ENCODE data around the gene PRICKLE4.

The PRICKLE4 gene

GRCh38 chr6:41780551-41781365, at the start of gene PRICKLE4:
TSS of gene PRICKLE4 (plus strand) at chr6:41780782. CDS start at chr6:41783474, 2,692 bp downstream.
- Histone ChIP-seq H3K4me3 (ENCODE audit: low read depth, low read length) (peak within 1 kb of the TSS; percentile 86), H3K36me3 (ENCODE audit: control insufficient read depth, insufficient read depth, low read length) (0 out of 2 replicates have a peak, but pooled peaks cover 5% of the 10 kb centered on the region), H3K27me3 (ENCODE audit: control insufficient read depth, insufficient read depth, low read length) (peaks cover 45% of the 10 kb centered on the region), H3K9me3 (ENCODE audit: control insufficient read depth, insufficient read depth, low read length) (no peaks in the 10 kb centered on the region), H3K27ac (ENCODE audit: low read depth, low read length) (no peak within 1 kb of the TSS), H3K4me1 (ENCODE audit: control insufficient read depth, insufficient read depth, low read length) (0 out of 2 replicates have a peak, but pooled peaks cover 14% of the 10 kb centered on the region), H3K9ac (ENCODE audit: low read depth, low read length) (no peak within 1 kb of the TSS)

GRCh38 chr6:41731561-41732086, 49.0 kb upstream of the PRICKLE4 start:
- peaks cover 47% of the 10 kb centered on the region for H3K4me1 ChIP-seq (ENCODE audit: control insufficient read depth, insufficient read depth, low read length)
- no peak overlapping the region for H3K9ac ChIP-seq (ENCODE audit: low read depth, low read length)
- no peaks in the 10 kb centered on the region for H3K36me3 ChIP-seq (ENCODE audit: control insufficient read depth, insufficient read depth, low read length)
- H3K9me3 ChIP-seq (ENCODE audit: control insufficient read depth, insufficient read depth, low read length), result no peaks in the 10 kb centered on the region
- peaks cover 2% of the 10 kb centered on the region; the same call in 1 of the 2 replicates for H3K27me3 ChIP-seq (ENCODE audit: control insufficient read depth, insufficient read depth, low read length)
- H3K27ac ChIP-seq (ENCODE audit: low read depth, low read length), result no peak overlapping the region
- no peak overlapping the region for H3K4me3 ChIP-seq (ENCODE audit: low read depth, low read length)

- H3K4me3 ChIP-seq (ENCODE audit: low read depth, low read length), result no peak overlapping the region
Measured at GRCh38 chr6:41732149-41732548, 48.4 kb upstream of the PRICKLE4 start.

GRCh38 chr6:41732591-41733359, 47.8 kb upstream of the PRICKLE4 start:
- peaks cover 47% of the 10 kb centered on the region for H3K4me1 ChIP-seq (ENCODE audit: control insufficient read depth, insufficient read depth, low read length)
- no peak overlapping the region for H3K9ac ChIP-seq (ENCODE audit: low read depth, low read length)
- no peak overlapping the region for H3K27ac ChIP-seq (ENCODE audit: low read depth, low read length)
- peak overlapping the region; percentile 76 for H3K4me3 ChIP-seq (ENCODE audit: low read depth, low read length)
- peaks cover 2% of the 10 kb centered on the region; the same call in 1 of the 2 replicates for H3K27me3 ChIP-seq (ENCODE audit: control insufficient read depth, insufficient read depth, low read length)
- H3K9me3 ChIP-seq (ENCODE audit: control insufficient read depth, insufficient read depth, low read length), result no peaks in the 10 kb centered on the region
- H3K36me3 ChIP-seq (ENCODE audit: control insufficient read depth, insufficient read depth, low read length), result no peaks in the 10 kb centered on the region

More at GRCh38 chr6:41732149-41732548, 48.4 kb upstream of the PRICKLE4 start:
- Histone ChIP-seq H3K4me1 (ENCODE audit: control insufficient read depth, insufficient read depth, low read length) (peaks cover 47% of the 10 kb centered on the region), H3K36me3 (ENCODE audit: control insufficient read depth, insufficient read depth, low read length) (no peaks in the 10 kb centered on the region), H3K27me3 (ENCODE audit: control insufficient read depth, insufficient read depth, low read length) (peaks cover 2% of the 10 kb centered on the region; the same call in 1 of the 2 replicates), H3K9ac (ENCODE audit: low read depth, low read length) (no peak overlapping the region), H3K9me3 (ENCODE audit: control insufficient read depth, insufficient read depth, low read length) (no peaks in the 10 kb centered on the region), H3K27ac (ENCODE audit: low read depth, low read length) (no peak overlapping the region)

- Histone ChIP-seq H3K4me1 (ENCODE audit: control insufficient read depth, insufficient read depth, low read length) (peaks cover 44% of the 10 kb centered on the region), H3K9ac (ENCODE audit: low read depth, low read length) (no peak overlapping the region), H3K9me3 (ENCODE audit: control insufficient read depth, insufficient read depth, low read length) (no peaks in the 10 kb centered on the region), H3K36me3 (ENCODE audit: control insufficient read depth, insufficient read depth, low read length) (no peaks in the 10 kb centered on the region), H3K27me3 (ENCODE audit: control insufficient read depth, insufficient read depth, low read length) (peaks cover 2% of the 10 kb centered on the region; the same call in 1 of the 2 replicates), H3K4me3 (ENCODE audit: low read depth, low read length) (peak overlapping the region; percentile 76), H3K27ac (ENCODE audit: low read depth, low read length) (peak overlapping the region; percentile 10)
Measured at GRCh38 chr6:41733360-41733706, 47.2 kb upstream of the PRICKLE4 start.

- Histone ChIP-seq H3K4me3 (ENCODE audit: low read depth, low read length) (peak overlapping the region; percentile 76), H3K9ac (ENCODE audit: low read depth, low read length) (no peak overlapping the region), H3K27ac (ENCODE audit: low read depth, low read length) (peak overlapping the region; percentile 10), H3K36me3 (ENCODE audit: control insufficient read depth, insufficient read depth, low read length) (no peaks in the 10 kb centered on the region), H3K4me1 (ENCODE audit: control insufficient read depth, insufficient read depth, low read length) (peaks cover 40% of the 10 kb centered on the region), H3K27me3 (ENCODE audit: control insufficient read depth, insufficient read depth, low read length) (peaks cover 2% of the 10 kb centered on the region; the same call in 1 of the 2 replicates), H3K9me3 (ENCODE audit: control insufficient read depth, insufficient read depth, low read length) (no peaks in the 10 kb centered on the region)
Measured at GRCh38 chr6:41733707-41734665, 46.6 kb upstream of the PRICKLE4 start.

- no peak overlapping the region for H3K9ac ChIP-seq (ENCODE audit: low read depth, low read length)
- H3K27me3 ChIP-seq (ENCODE audit: control insufficient read depth, insufficient read depth, low read length), result peaks cover 2% of the 10 kb centered on the region; the same call in 1 of the 2 replicates
- no peak overlapping the region for H3K27ac ChIP-seq (ENCODE audit: low read depth, low read length)
- peak overlapping the region; percentile 76 for H3K4me3 ChIP-seq (ENCODE audit: low read depth, low read length)
- no peaks in the 10 kb centered on the region for H3K36me3 ChIP-seq (ENCODE audit: control insufficient read depth, insufficient read depth, low read length)
- H3K4me1 ChIP-seq (ENCODE audit: control insufficient read depth, insufficient read depth, low read length), result peaks cover 31% of the 10 kb centered on the region
- H3K9me3 ChIP-seq (ENCODE audit: control insufficient read depth, insufficient read depth, low read length), result no peaks in the 10 kb centered on the region
Measured at GRCh38 chr6:41734666-41735426, 45.7 kb upstream of the PRICKLE4 start.

GRCh38 chr6:41735427-41736185, 45.0 kb upstream of the PRICKLE4 start, which contains the start of gene TFEB:
TSS of gene TFEB (minus strand) at chr6:41735608. CDS start at chr6:41691213, 44,395 bp downstream.
- Histone ChIP-seq H3K9ac (ENCODE audit: low read depth, low read length) (no peak within 1 kb of the TSS), H3K4me3 (ENCODE audit: low read depth, low read length) (peak within 1 kb of the TSS; percentile 76), H3K27ac (ENCODE audit: low read depth, low read length) (no peak within 1 kb of the TSS), H3K9me3 (ENCODE audit: control insufficient read depth, insufficient read depth, low read length) (no peaks in the 10 kb centered on the region), H3K36me3 (ENCODE audit: control insufficient read depth, insufficient read depth, low read length) (no peaks in the 10 kb centered on the region), H3K27me3 (ENCODE audit: control insufficient read depth, insufficient read depth, low read length) (peaks cover 2% of the 10 kb centered on the region; the same call in 1 of the 2 replicates), H3K4me1 (ENCODE audit: control insufficient read depth, insufficient read depth, low read length) (peaks cover 24% of the 10 kb centered on the region)

- Histone ChIP-seq H3K36me3 (ENCODE audit: control insufficient read depth, insufficient read depth, low read length) (no peaks in the 10 kb centered on the region), H3K27me3 (ENCODE audit: control insufficient read depth, insufficient read depth, low read length) (peaks cover 2% of the 10 kb centered on the region; the same call in 1 of the 2 replicates), H3K4me3 (ENCODE audit: low read depth, low read length) (peak overlapping the region; percentile 52; the same call in 1 of the 2 replicates), H3K27ac (ENCODE audit: low read depth, low read length) (no peak overlapping the region), H3K4me1 (ENCODE audit: control insufficient read depth, insufficient read depth, low read length) (peaks cover 18% of the 10 kb centered on the region), H3K9me3 (ENCODE audit: control insufficient read depth, insufficient read depth, low read length) (no peaks in the 10 kb centered on the region), H3K9ac (ENCODE audit: low read depth, low read length) (no peak overlapping the region)
Measured at GRCh38 chr6:41736186-41736733, 44.3 kb upstream of the PRICKLE4 start.

All from HUES48 (cell line).